GM18526 (cell line): ENCODE measurements around the gene CXCL12.

Experiments used
- POLR2A ChIP-seq: IDR thresholded peaks from 3 replicates; pipeline ENCODE4 v1.6.1; 2011; ENCODE audit not compliant: insufficient read length; ENCODE audit errors: extremely low read depth

CXCL12 gene

GRCh38 chr10:44413416-44413815, 28.5 kb upstream of the CXCL12 start:
- TF ChIP-seq POLR2A: no peak

- no peak for TF ChIP-seq POLR2A
Observed at GRCh38 chr10:44411251-44411650, 26.4 kb upstream of the CXCL12 start.

DNA sequence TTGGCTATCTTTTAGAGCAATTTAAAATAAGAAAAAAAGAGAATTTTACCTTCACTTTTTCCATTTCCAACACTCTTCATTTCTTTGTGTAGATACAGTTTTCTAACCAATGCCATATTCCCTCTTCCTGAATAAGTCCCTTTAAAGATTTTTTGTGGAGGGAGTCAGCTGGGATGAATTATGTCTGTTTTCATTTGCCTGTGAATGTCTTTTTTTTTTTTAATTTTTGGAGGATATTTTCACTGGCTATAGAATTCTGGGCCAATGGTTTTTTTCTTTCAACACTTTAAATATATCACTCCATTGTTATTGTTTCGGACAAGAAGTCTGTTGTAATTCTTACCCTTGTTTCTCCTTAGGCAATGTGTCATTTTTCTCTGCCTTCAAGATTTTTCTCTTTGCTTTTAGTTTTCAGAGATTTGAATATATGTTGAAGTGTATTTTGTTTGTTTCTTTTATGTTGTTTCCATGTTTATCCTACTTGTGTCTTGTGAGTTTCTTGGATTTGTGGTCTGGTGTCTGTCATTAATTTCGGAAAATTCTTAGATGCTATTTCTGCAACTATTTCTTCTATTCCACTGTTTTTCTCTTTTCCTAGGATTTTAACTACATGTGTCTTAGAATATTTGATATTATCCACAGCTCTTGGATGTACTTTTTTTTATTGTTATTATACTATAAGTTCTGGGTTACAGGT, 20.0 kb upstream of the CXCL12 start:
- TF ChIP-seq POLR2A: no peak

DNA sequence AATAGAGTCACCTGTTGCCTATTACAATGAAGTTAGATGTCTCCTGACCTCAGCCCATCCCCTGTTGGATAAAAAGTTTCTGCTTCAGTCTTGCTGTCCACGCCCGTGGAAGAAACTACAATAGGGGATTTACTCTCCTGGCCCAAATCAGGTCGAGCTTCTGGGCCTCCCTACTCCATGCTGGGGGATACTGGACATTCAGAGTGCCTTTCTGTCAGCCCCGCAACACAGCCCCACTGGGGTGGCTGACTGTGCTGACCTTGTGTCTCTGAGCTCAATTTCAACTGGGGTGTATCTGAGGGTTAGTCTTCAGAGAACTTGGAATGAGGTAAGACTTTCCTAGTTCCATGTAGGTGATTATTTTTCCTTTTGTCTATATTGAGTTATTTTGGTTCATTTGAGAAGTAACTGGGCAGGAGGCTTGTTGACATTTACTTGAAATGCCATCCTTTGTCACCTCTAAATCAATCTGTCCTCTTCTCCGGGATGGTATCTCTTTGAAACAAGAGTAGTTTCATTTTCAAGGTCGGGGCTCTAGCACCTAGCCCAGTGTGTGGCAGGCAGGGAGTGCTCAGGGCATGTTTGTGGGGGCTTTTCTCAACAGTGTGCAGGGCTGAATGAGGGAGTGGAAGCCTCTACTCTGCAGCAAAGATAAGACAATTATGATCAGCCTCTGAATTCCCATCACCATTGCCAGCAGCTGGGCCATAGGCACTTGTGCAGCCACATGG, 17.7 kb upstream of the CXCL12 start:
- TF ChIP-seq POLR2A: no peak

GRCh38 chr10:44400541-44400940, 15.6 kb upstream of the CXCL12 start:
- no peak for TF ChIP-seq POLR2A

DNA sequence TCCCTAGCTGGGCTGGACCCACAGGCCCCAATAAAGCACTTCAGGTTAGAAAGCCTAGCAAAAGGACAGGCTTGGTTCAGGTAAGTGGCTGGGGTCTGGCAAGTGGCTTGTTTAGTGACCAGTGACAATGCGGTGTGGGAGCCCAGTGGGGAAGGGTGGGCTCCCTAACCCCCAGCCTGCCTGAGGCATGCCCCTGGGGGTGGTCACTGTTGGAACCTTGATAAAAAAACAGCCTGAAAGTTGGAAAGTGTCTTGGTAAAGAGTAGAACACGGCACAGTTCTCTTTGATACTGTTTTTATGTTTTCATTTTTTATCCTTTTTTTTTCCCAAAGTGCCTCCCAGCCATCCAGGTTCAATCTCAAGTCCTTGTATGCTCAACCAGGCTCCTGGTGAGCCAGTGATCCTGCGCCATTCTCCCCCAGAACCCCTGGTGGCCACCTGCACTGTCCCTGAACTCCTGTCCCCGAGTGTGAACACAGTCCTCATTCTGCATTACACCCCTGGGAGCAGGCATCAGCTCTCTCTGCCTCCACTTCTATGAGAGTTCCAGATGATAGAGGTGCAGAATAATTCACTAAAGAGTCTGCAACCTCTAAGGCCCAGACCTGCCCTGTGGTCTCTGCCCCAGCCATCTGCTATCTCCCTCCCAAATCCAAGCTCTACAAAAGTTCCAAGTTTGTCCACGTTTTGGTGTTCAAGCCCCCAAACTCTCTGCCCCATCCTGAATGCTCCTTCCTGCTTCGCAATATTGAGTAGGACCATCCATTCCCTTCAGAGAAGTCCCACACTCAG, 15.0 kb upstream of the CXCL12 start:
- no peak for TF ChIP-seq POLR2A

- no peak for TF ChIP-seq POLR2A
Observed at GRCh38 chr10:44398747-44399658, 14.1 kb upstream of the CXCL12 start.

DNA sequence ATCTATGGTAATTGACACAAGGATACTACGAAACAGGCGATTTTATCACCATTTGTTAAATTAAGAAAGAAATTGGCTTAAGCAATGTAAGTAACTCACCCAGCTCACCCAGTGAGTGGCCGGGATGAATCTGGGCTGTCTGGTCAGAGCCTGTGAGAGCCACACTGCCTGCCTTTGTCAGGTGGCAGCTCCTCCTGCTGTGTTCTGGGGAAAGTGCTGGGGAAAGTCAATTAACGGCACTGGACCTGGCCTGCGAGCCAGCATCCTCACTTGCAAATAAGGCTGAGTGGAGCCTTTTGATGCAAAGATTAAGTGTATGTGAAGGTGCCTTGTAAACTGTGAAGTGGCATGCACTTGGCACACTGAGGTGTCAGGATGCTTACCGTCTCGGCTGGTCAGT, 13.4 kb upstream of the CXCL12 start:
- no peak for TF ChIP-seq POLR2A

DNA sequence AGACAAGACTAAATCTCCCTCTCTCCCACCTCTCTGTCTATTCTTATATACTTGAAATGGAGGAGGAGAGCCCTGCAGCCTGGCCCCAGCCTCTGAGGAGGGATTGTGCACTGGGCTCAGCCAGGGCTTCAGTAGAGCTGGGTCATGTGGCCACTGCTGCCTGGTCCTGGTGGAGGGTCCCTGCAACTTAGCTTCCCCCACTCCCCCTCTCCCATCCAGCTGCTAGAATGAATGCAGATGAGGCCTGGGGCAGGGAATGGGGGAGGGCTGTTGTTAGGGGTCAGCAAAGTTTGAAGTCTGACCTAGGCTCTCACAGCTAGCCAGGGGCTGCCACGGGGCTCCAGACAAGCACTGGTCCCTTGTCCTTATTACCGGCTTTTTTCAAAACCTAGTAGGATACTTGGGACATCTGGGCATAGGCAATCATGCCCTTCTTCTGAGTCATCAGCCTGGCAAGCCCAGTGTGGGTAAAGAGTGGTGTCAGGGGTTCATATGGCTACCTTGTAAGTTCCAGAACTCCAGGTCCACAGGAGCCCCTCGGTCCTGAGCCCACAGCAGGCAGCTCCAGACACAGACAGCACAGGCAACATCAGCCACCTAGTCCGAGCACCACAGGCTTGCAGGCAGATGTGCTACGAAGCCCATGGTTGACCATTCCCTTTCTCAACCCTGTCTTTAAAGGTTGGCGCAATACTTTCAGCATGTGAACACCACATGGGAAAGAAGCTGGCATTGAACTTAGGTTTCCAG, 12.8 kb upstream of the CXCL12 start:
- no peak for TF ChIP-seq POLR2A

DNA sequence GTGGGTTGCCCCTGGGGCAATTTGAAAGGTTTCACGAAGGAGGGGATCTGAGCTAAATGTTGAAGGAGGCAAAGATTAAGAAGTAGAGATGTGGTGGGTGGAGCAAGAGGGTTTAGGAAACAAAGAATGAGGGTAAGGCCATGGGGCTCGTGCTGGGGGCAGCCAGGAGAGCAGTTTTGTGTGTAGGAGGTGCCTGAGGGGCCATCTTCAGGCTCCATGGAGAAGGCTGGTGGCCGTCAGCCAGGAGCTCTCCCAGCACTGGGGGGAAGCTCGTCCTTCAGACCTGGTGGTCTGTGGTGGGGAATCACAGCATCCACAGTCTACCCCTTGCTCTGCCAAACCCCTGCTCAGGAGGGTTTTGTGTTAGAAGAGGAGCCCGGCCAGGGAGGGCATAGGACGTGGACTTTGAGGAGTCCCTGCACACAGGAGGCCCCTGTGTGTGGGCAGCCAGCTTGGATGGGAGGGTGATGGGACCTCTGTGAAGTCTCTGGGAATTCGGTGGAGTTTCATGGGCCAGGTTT, 11.8 kb upstream of the CXCL12 start:
- no peak for TF ChIP-seq POLR2A

DNA sequence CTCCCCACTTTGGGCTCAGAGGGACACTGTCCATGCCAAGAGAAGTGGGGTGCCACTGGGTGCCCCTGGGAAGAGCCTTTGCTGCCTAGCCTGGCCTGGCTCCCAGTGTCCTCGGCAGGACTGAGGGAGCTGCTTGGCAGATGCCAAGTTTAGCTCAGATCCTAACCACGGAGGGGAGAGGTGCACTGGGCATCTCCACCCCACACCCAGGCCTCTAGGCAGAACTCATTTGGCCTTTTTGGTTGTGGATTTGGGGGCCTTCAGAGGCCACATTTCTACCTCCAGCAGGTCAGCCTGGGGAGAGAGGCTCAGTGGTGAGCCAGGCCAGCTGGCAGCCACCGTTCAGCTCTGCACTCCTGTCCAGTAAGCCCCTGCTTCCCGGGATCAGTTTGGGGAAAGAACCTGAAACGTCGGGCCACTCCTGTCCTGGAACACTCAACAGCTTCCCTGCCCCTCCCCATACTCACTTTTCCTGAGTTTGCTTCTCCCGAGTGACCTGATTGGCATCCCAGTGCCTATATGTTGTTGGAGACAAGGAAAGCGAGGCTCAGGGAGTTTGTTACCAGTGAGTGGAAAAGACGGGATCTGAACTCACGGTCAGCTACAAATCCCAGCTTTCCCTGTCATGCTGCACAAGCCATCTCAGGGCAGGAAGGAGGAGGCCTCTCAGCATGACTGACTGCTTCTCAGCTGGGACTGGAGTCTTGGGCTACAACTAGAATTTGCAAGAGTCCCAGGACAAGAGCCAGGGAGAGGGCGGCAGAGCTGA, 11.2 kb upstream of the CXCL12 start:
- no peak for TF ChIP-seq POLR2A

- no peak for TF ChIP-seq POLR2A
Observed at GRCh38 chr10:44395396-44395795, 10.5 kb upstream of the CXCL12 start.

- TF ChIP-seq POLR2A: no peak
Observed at GRCh38 chr10:44394696-44395381, 9.9 kb upstream of the CXCL12 start.
